H9 (cell line): ENCODE results near the gene MATN4. TPM values are rescaled to one million over a fixed set of nuclear protein-coding genes. Genes with fewer than 3 reads are reported as not detected.

Experiments used
- DNase-seq: peaks from one replicate; pipeline ENCODE4 v3.0.0-alpha.2; 2017
- H2AFZ ChIP-seq: one replicate; pipeline ENCODE4 v1.6.1; 2013; ENCODE audit warnings: mild to moderate bottlenecking, low read length, control low read depth, moderate library complexity
- H2AK5ac ChIP-seq: 2 replicates; pipeline ENCODE4 v1.6.1; 2013; ENCODE audit warnings: low read length, control low read depth, mixed read lengths; ENCODE audit not compliant: insufficient read length
- H2BK120ac ChIP-seq: one replicate; pipeline ENCODE4 v1.6.1; 2013; ENCODE audit warnings: low read depth, mild to moderate bottlenecking, low read length, control low read depth, inconsistent platforms; ENCODE audit not compliant: poor library complexity, severe bottlenecking
- H2BK12ac ChIP-seq: 2 replicates; pipeline ENCODE4 v1.6.1; 2013; ENCODE audit warnings: low read length, control low read depth, mixed read lengths, low read depth; ENCODE audit not compliant: insufficient read length
- H2BK15ac ChIP-seq: 2 replicates; pipeline ENCODE4 v1.6.1; 2013; ENCODE audit warnings: low read depth, low read length, control low read depth
- H2BK20ac ChIP-seq: one replicate; pipeline ENCODE4 v1.6.1; 2013; ENCODE audit warnings: low read depth, mild to moderate bottlenecking, low read length, control low read depth, inconsistent platforms; ENCODE audit not compliant: poor library complexity, severe bottlenecking
- H2BK5ac ChIP-seq: 2 replicates; pipeline ENCODE4 v1.6.1; 2013; ENCODE audit warnings: low read length, control low read depth, mixed read lengths; ENCODE audit not compliant: insufficient read length
- H3K14ac ChIP-seq: 2 replicates; pipeline ENCODE4 v1.6.1; 2013; ENCODE audit warnings: low read length, control low read depth; ENCODE audit not compliant: insufficient read depth
- H3K18ac ChIP-seq: 2 replicates; pipeline ENCODE4 v1.6.1; 2013; ENCODE audit warnings: low read depth, mild to moderate bottlenecking, mixed read lengths, low read length, control low read depth; ENCODE audit not compliant: insufficient read length
- H3K23ac ChIP-seq: 2 replicates; pipeline ENCODE4 v1.6.1; 2013; ENCODE audit warnings: low read length, control low read depth, mixed read lengths, low read depth; ENCODE audit not compliant: insufficient read length
- H3K23me2 ChIP-seq: 2 replicates; pipeline ENCODE4 v1.6.1; 2013; ENCODE audit warnings: low read depth, mild to moderate bottlenecking, mixed read lengths, low read length, control low read depth; ENCODE audit not compliant: insufficient read length, poor library complexity, severe bottlenecking
- H3K27ac ChIP-seq: 2 replicates; pipeline ENCODE4 v1.5.1; 2013; ENCODE audit warnings: low read length, control low read depth, mixed read lengths, low read depth; ENCODE audit not compliant: insufficient read length
- H3K27me3 ChIP-seq: 2 replicates; pipeline ENCODE4 v1.6.1; 2013; ENCODE audit warnings: low read length, control low read depth, inconsistent platforms; ENCODE audit not compliant: insufficient read depth
- H3K4ac ChIP-seq: 2 replicates; pipeline ENCODE4 v1.6.1; 2013; ENCODE audit warnings: low read depth, mild to moderate bottlenecking, control low read depth, inconsistent platforms, low read length, moderate library complexity
- H3K4me1 ChIP-seq: 2 replicates; pipeline ENCODE4 v1.6.1; 2013; ENCODE audit warnings: low read length, control low read depth, inconsistent platforms; ENCODE audit not compliant: insufficient read depth
- H3K4me2 ChIP-seq: 2 replicates; pipeline ENCODE4 v1.6.1; 2013; ENCODE audit warnings: low read length, control low read depth, mixed read lengths; ENCODE audit not compliant: insufficient read length, insufficient read depth
- H3K56ac ChIP-seq: 2 replicates; pipeline ENCODE4 v1.6.1; 2013; ENCODE audit warnings: low read depth, mild to moderate bottlenecking, mixed read lengths, low read length, control low read depth; ENCODE audit not compliant: insufficient read length
- H3K79me1 ChIP-seq: 2 replicates; pipeline ENCODE4 v1.6.1; 2013; ENCODE audit warnings: low read depth, mild to moderate bottlenecking, moderate library complexity, low read length, control low read depth, inconsistent platforms; ENCODE audit not compliant: insufficient read depth, poor library complexity, severe bottlenecking
- H3K79me2 ChIP-seq: 2 replicates; pipeline ENCODE4 v1.6.1; 2013; ENCODE audit warnings: low read length, control low read depth, inconsistent platforms; ENCODE audit not compliant: insufficient read depth
- H3K9ac ChIP-seq: 2 replicates; pipeline ENCODE4 v1.6.1; 2013; ENCODE audit warnings: low read length, control low read depth, mixed read lengths; ENCODE audit not compliant: insufficient read length; ENCODE audit errors: extremely low read depth
- H3K9me3 ChIP-seq: one replicate; pipeline ENCODE4 v1.6.1; 2013; ENCODE audit warnings: low read depth, low read length, inconsistent platforms; ENCODE audit not compliant: control insufficient read depth
- H3T11ph ChIP-seq: one replicate; pipeline ENCODE4 v1.6.1; 2013; ENCODE audit warnings: mild to moderate bottlenecking, low read length, control low read depth, inconsistent platforms
- H4K20me1 ChIP-seq: one replicate; pipeline ENCODE4 v1.6.1; 2013; ENCODE audit not compliant: control insufficient read depth, insufficient read length, insufficient read depth
- H4K5ac ChIP-seq: 2 replicates; pipeline ENCODE4 v1.6.1; 2013; ENCODE audit warnings: low read depth, mild to moderate bottlenecking, mixed read lengths, low read length, control low read depth; ENCODE audit not compliant: insufficient read length
- H4K8ac ChIP-seq: replicated peaks from 2 replicates; pipeline ENCODE4 v1.6.1; 2013; ENCODE audit warnings: low read length, control low read depth, mixed read lengths, low read depth; ENCODE audit not compliant: insufficient read length
- H4K91ac ChIP-seq: 2 replicates; pipeline ENCODE4 v1.6.1; 2013; ENCODE audit warnings: low read depth, mild to moderate bottlenecking, moderate library complexity, mixed read lengths, low read length, control low read depth; ENCODE audit not compliant: insufficient read length
- H3K27ac Mint-ChIP-seq, 3 experiments: 2 replicates in 2 of 3; 3 replicates in 1 of 3; pipeline ENCODE4 v1.8.0; 2020 to 2021; ENCODE audit warnings: mixed read lengths in 3 of 3, mild to moderate bottlenecking in 1 of 3, moderate library complexity in 1 of 3
- H3K27me3 Mint-ChIP-seq: 2 replicates; pipeline ENCODE4 v1.8.0; 2021; ENCODE audit warnings: low read depth, mild to moderate bottlenecking, moderate library complexity, mixed read lengths
- H3K36me3 Mint-ChIP-seq, 3 experiments: 2 replicates in 2 of 3; 3 replicates in 1 of 3; pipeline ENCODE4 v1.8.0; 2020 to 2021; ENCODE audit warnings: low read depth in 3 of 3, mixed read lengths in 3 of 3; ENCODE audit not compliant: insufficient read depth in 1 of 3
- H3K4me1 Mint-ChIP-seq, 2 experiments: 2 replicates each; pipeline ENCODE4 v1.8.0; 2020; ENCODE audit warnings: mixed read lengths in 2 of 2
- H3K4me3 Mint-ChIP-seq, 2 experiments: 2 replicates in 1 of 2; 3 replicates in 1 of 2; pipeline ENCODE4 v1.8.0; 2020 to 2021; ENCODE audit warnings: mild to moderate bottlenecking in 2 of 2, mixed read lengths in 2 of 2, moderate library complexity in 1 of 2
- H3K9me3 Mint-ChIP-seq, 2 experiments: 2 replicates in 1 of 2; 3 replicates in 1 of 2; pipeline ENCODE4 v1.8.0; 2020; ENCODE audit warnings: mild to moderate bottlenecking in 2 of 2, mixed read lengths in 2 of 2, moderate library complexity in 1 of 2
- CTCF ChIP-seq: fragments of 200-600 bp; sonication (generic); conservative IDR thresholded peaks from 3 replicates; pipeline ENCODE4 v1.8.0; 2021; ENCODE audit warnings: antibody characterized with exemption, mild to moderate bottlenecking
- WGBS: extraction: QIAGEN DNeasy Blood & Tissue Kit; methylation state at CpG from one replicate; pipeline ENCODE4 v1.1.7; 2013; ENCODE audit warnings: missing lambda C conversion rate, low lambda C conversion rate, mixed read lengths; ENCODE audit not compliant: insufficient read length; ENCODE audit errors: extremely low coverage; 5-methylcytosine and 5-hydroxymethylcytosine counted together
- total RNA-seq: library from RNA; stranded (reverse); gene quantifications from 2 replicates; pipeline ENCODE4 v1.2.1, GENCODE V29; 2021

The MATN4 gene
- total RNA-seq, 1 experiment from 2014 or later = 0.11 TPM

GRCh38 chr20:45343532-45344167, 35.6 kb upstream of the MATN4 start:
- H4K20me1 ChIP-seq = no peaks in the 10 kb centered on the region
- Mint-ChIP-seq H3K9me3 (no peaks in the 10 kb centered on the region), H3K27me3 (peaks cover 4% of the 10 kb centered on the region; the same call in 1 of the 2 replicates), H3K4me1 (peaks cover 90% of the 10 kb centered on the region in 2 experiments), H3K27ac (peak overlapping the region; percentile 96 to 99 (median 98)), H3K36me3 (peaks cover 3 to 12% (median 3%) of the 10 kb centered on the region in 3 experiments; a peak in 4 of 7 replicates), H3K4me3 (peak overlapping the region in 1 of 2 experiments; percentile 76; a peak in 4 of 5 replicates)
- H3K18ac ChIP-seq = no peak overlapping the region
- no peak overlapping the region for H4K91ac ChIP-seq
- no peak overlapping the region for H3K4ac ChIP-seq
- H3K27ac ChIP-seq = no peak overlapping the region
- H4K5ac ChIP-seq = no peak overlapping the region
- peaks cover 3% of the 10 kb centered on the region; the same call in 1 of the 2 replicates for H3K79me2 ChIP-seq
- no peak overlapping the region for H2BK120ac ChIP-seq
- H2BK12ac ChIP-seq = no peak overlapping the region
- no peak overlapping the region for H2BK20ac ChIP-seq
- no peak for TF ChIP-seq CTCF
- no peak overlapping the region for H3T11ph ChIP-seq
- H3K4me1 ChIP-seq = peaks cover 36% of the 10 kb centered on the region; the same call in 1 of the 2 replicates
- no peak overlapping the region for H2BK5ac ChIP-seq
- DNase-seq = no peak
- H3K9me3 ChIP-seq = no peaks in the 10 kb centered on the region
- peaks cover 11% of the 10 kb centered on the region for H3K23me2 ChIP-seq
- no CpG with 5 or more reads among the region's 6 CpGs for WGBS
- no peaks in the 10 kb centered on the region for H3K79me1 ChIP-seq
- no peak overlapping the region for H4K8ac ChIP-seq
- no peak overlapping the region for H3K56ac ChIP-seq
- H3K27me3 ChIP-seq = no peaks in the 10 kb centered on the region
- H2AFZ ChIP-seq = no peak overlapping the region
- no peak overlapping the region for H2AK5ac ChIP-seq
- no peak overlapping the region for H3K9ac ChIP-seq
- no peak overlapping the region for H2BK15ac ChIP-seq
- H3K23ac ChIP-seq = no peak overlapping the region
- no peak overlapping the region for H3K14ac ChIP-seq
- peak overlapping the region; percentile 53 for H3K4me2 ChIP-seq
